CD4-positive, alpha-beta T cell treated with Interleukin-6 for 4 hours (primary cell): ENCODE data around the gene SLC25A51.

Experiments
- DNase-seq: peaks from one replicate; pipeline ENCODE4 v3.0.0-alpha.2; 2020; ENCODE audit warnings: mixed read lengths

The SLC25A51 gene

DNA sequence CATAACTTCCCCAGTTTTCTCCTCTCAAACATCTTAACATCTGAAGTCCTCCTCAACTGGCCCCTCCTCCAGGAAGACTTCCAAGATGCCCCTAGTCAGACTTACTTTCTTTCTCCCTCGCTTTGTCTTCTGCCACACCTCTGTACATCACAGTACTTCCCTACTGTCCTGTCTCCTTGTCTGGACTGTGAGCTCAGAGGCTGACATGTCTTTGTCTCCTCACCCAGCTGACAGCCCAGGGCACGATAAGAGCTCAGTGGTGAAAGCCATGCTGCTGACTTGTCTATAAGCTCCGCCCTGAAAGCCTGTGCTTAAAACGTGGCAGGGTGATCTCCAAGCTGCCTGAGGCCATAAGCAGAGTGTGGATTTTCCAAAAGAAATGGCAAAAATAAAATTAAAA, 33.0 kb upstream of the SLC25A51 start:
- DNase-seq, result no peak

DNA sequence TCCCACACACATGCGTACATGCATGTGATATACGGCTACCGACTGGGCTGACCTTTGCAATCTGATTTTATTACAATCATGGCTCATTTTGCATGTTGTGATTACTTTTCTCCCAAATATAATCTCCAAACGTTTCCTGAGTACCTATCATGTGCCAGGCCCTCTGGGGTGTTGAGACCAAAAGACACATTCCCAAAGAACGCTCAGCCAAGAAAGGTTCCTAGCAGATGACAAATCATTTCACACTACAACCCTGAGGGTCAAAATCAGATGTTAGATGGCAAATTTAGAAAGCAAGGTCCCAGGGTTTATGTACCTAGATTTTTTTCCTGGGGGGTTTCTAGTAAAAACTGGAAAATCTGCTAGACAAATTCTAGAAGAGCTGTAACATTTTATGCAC, 32.4 kb upstream of the SLC25A51 start:
- DNase-seq, result no peak

DNA sequence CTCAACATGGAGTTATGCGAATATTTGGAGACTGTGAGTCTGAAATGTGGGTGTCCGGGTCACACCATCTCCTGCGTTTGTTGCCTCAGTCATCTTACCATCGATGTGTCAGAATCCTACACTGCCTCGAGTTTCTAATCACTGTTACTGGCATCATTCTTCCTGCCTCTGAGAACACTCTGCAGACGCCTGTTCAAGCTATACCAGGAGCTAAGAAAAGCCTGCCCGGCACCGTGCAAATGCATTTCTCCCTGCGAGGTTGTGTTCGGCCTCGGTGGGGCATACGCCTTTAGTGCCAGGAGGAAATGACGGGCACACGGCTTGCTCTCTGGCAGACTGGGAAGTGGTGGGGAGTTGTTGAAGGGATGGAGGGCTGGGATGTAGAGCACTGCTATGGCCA, 31.2 kb upstream of the SLC25A51 start:
- DNase-seq, result no peak

DNA sequence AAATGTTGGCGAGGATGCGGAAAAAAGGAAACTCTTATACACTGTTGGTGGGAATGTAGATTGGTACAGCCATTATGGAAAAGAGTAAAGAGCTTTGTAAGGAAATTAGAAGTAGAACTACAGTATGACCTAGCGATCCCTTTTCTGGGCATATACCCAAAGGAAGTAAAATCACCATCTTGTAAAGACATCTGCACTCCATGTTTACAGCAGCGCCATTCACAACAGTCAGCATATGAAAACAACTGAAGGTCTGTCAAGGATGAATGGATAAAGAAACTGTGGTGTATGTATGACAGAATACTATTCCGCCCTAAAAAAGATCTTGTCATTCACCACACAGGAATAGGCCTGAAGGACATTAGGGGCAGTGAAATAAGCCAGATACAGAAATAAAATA, 27.7 kb upstream of the SLC25A51 start:
- DNase-seq, result no peak

DNA sequence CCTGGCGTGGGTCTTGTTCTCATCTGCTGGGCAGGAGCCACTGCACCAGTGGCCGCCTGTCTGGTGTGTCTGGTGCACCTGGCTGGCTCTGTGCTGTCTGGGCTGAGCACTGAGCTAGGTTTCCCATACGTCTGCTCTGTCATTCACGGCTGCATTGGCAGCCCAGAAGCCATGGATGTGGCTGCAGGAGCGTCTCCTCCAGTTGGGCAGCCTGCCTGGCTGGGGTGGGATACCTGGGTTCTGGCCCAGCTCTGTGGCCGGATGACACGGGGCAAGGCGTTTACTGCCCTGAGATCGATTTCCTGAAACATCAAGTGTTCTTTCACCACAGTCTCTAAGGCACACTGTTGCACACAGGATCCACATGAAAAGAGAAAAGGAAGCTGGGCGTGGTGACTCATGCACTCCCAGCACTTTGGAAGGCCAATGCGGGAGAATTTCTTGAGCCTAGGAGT, 25.5 kb upstream of the SLC25A51 start:
- DNase-seq, result no peak

DNA sequence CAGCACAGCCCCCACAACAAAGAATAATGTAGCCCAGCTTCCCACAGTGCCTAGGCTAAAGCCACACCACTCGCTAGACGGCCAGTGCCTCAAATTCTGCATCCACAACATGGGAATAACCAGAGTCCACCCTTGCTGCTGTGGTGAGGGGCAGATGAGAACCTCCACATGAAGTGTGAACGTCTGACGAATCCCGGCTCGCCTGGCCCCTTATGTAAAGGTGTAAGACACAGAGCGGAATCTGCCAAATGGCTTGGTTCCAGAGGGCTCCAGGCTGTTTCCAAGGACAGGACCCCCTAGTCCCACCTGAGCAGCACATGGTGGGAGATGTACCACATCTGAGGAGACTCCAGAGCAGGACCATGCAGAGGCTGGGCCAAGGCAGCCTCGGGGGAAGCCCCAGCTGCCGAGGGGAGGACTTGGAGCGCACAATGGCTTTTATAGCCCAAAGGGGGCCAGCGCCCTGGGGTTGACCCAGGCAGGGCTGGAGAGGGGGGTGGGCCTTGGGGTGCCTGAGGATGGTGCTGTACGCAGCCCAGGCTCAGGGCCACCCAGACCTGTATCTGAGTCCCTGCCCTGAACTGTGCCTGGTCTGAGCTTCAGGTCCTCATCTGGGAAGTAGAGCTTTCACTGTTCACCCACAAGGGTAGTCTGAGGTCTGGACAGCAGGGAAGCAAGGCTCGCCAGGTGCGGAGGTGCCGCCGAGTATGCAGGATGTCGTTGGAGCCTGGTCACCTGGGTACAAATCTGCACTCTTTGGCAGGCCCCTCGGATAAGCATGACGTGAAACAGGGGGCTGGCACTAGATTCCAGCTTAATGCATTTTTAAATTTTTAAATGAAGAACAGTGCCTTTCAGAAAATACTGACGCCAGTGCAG, 24.9 kb upstream of the SLC25A51 start:
- DNase-seq, result no peak

DNA sequence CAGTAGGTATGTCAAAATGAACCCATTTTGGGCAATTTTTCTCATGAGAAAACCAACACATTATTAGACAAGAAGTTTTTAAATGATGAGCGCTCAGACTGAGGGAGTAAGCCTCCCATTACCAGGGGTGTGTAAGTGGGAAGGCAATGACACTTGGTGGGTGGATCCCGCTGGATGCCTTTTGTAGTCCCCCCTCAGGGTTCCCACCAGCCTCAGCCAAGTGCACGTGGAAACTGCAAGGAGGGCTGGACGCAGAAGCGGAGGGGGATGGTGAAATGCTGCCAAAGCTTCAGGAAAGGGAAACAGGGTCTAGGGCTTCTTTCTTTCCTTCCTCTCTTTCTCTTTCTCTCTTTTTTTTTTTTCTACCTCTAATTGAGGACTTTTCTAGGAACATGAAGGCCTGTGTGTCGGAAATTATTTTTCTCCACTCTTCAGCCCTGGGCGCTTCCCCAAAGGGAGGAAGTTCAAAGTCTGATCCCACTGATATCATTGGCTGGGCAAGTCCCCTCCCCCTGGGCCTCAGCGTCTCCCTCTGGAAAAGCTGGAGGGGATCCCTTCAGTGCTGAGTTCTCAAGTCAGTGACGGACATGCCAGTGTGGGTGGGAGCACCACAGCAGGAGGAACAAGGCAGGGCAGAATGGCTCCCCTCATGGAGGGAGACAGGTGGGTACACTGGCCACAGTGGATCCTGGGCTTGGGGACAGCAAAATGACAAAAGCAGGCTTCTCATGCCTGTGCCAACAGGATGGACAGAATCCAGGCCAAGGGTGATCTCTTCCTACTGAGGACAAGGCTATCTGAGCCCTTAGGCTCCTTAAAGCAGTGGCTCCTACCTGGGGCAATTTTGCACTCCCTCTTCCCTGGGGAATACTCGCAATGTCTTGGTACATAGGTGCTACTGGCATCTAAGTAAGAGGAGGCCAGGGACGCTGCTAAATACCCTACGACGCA, 23.9 kb upstream of the SLC25A51 start:
- no peak for DNase-seq

DNA sequence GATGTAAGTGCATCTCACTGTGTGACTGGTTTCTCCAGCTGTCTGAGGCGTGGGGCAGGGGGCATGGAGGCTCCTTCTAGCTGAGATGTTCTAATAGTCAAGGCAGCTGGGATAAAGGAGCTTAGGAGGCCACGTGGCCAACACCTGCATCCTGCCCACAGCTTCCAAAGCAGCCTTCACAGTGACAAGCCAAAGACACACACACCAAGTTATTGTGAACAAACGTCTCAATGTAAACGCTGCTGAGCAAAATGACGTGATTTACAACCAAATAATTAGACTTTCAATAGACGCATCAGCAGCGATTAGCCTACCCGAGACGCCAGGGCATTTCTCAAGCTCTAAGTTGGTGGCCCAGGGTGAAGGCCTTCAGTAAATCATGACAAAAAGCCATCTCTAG, 23.2 kb upstream of the SLC25A51 start:
- DNase-seq, result no peak

DNA sequence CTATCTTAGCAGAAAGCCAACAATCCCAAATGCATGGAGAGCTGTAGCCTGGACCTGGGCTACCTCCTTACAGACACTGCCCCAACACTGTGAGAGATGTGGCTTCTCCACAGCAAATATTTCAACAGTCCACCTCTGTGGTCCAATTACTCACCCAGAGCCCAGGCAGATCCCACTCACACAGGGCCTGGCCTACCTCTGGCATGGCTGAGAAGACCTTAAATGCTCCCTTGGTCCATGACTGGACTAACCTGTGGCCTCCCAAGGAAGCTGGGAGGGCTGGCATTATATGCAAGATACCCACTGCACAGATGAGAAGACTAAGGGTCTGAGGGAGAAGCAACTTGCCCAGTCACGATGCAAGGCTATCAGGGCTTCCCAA, 22.8 kb upstream of the SLC25A51 start:
- DNase-seq, result no peak

DNA sequence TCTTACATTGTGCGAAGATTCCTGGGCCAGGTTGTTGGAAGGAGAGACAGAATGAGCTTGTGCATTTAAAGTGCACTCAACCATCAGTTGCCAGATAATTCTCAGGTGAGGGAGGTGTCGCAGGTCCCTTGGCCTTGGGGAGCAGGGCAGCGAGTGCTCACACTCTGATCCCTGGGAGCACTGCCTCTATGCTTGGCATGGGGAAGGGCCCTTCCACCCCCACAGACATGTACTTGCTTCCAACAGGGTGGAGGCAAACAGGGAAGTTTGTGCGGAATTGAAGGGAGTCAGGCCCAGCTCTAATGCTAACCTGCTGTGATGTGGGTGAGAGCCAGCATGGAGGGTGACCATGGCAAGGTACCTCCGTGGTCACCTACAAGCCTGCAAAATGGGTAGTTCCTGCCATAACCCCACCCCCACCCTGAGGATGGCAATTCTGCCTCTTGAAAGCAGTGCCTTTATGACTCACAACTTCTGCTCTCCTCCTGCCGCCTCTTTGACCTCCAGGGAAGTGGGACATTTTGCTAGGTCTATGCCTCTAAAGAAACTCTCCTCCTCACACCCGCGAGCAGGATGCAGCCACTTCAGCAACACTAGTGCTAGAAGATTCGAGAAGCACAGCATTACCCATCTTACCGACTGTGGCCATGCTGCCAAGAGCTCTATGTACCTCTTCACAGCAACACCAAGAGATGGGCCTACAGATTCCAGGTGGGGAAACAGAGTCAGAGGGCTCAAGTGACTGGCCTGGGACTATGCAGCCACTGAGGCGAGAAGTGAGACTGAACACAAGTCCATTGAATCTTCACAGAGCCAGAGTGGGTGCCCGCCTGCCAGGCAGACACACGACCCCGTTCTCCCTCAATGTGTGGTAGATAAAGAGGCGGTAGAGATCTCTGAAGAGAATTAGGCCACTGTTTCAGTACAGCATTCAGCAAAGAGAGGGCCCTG, 22.1 kb upstream of the SLC25A51 start:
- no peak for DNase-seq

DNA sequence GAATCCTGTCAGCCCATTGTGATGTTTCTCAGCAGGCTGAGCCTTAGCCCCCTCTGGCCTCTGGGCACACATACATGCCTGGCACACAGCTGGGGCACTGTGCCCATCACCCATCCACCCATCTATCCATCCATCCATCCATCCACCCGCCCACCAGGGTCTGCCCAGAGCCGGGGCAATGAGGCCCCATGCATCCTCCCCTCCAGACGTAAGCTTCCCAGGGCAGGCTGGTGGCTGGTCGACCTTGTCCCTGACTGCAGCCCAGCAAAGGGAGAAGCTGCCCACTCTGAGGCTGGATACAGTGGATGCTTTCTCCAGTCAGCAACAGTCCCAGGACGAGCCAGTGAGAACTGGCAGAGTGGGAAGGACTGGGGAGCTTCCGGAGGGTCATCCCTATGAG, 21.1 kb upstream of the SLC25A51 start:
- no peak for DNase-seq

DNA sequence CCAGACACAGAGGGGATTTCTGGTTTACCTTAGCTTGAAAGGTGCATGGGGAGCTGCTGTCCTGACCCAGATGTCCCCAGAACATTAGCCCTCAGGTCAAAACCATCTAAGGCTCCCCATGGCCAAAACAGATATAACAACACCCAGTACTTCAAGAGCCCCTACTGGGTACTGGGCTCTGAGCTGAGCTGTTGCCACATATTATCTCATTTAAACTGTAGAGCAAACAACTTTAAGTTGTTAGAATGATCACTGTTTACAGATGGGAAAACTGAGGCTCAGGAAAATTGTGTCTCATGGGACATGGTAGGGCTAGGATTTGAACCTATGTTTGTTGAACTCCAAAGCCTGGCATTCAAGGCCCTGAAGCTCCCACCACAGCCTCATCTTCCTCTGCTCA, 20.6 kb upstream of the SLC25A51 start:
- no peak for DNase-seq

DNA sequence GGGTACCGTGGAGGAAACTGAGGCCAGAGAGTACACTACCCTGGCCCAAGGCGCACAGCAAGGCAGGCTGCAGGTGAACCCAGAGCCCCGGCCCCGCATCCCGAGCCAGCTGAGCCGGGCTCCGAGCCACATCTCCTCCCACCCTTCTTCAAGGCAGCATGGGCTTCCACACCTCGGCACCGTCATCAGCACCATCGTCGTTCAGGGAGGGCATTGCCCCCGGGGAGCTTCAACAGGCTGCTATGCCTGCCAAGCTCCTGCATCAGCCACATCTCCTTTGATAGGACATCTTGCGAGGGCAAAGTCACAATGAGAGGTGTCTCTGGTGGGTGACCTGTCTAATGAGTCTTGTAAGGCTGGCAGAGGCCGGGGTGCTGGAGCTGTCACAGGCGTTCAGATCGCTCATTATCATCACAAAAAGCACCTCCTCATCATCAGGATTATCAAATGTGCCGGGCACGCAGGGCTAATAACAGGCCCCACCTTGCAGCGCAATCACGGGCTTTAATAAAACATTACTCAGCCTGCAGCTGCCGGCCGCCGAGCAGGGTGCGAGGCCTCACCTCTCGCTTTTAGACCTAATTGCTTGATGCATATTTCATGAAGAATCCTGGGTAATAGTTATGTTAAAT, 20.0 kb upstream of the SLC25A51 start:
- no peak for DNase-seq

DNA sequence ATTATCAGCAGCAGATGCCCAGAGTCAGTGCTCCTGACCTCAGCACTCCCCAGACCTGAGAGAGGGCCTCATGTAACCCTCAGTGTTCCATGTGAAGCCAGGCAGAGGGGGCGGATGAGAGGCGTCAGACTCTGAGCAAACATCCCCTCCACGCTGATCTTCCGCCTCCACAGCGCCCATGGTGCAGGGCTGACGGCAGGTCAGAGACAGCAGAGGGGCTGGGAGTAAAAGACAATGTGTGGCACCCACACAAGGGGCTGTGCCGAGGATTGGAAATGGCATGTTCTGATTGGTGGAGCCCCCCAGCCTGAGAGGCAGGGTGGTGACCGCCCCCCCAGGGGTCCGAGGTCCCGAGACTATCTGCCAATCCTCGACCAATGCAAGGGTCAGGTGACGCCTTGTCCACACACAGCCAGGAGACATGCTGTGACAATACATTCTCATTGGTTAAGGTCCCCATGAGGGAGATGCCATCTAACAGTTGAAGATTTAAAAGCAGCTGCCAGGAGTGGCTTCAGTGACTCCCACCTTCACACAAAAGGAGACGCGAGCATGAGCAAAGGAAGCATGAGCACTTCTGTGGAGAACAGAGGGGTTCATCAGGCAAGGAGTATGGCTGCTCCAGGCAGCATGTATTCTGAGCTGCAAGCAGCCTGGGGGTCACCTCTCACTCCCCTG, 19.3 kb upstream of the SLC25A51 start:
- DNase-seq, result no peak

DNA sequence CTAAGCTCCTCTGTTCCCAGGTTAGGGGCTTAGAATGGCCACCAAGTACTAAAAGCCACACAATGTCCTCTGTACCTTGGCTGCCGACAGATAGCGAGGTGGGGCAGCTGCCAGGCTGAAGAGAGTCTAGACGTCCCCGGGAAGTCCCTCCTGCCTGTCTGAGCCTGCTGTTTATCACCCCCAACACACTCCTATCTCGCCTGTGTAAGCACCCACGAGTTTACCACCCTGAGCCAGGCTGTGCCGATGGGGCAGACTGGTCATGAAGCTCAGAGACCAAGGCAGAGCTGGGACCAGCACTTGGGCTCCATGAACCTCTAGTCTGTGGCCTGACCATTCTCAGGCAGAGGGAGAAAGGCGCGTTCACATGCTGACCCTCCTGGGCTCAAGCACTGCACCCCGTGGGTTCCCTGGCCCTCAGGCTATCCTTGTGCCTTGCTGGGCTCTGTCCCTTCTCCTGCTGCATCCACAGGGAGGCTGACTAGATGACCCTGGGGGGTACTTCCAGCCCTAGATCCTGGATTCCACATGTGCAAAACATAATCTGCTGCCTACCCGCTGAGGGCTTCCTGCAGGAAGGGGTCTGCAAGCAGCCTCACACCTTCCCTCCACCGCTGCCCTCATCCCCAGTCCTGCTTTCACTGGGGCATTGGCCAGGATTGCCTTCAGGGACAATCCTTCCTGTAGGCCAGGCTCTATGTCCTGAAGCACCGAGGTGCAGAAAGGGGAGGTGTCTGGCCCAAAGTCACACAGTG, 18.6 kb upstream of the SLC25A51 start:
- no peak for DNase-seq

DNA sequence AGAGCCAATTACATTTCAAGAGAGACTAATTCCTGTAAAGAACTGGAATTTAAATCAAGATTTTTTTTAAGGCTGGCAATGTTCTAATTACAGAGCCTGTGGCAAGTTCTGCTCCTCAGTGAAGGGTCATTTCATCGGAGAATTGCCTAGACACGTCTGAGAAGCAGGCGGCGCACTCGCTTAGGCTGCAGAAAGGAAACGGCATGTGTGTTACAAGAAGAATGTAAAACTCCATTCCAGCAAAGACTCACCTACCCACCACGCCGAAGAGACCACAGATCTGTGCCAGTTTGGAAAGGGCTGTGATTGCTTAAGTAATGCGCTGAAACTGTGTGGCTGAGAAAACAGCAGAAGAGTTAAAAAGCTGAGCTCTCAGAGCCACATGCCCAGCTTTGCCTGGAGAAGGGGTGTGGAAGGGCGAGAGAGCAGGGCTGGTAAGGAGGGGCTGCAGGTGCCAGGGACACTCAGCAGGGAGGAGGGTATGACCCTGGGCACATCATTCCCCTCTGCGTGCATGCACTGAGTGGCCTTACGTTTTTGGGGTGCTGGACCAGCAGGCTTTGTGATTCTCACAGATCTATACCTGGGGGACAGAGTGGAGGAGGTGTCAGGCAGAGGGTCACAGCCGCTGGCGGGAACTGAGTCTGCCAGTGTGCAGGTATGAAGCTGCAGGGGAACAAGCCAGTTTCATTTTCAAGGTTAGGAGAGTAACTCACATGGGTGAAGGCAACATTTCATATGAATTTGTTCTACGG, 17.8 kb upstream of the SLC25A51 start:
- no peak for DNase-seq

DNA sequence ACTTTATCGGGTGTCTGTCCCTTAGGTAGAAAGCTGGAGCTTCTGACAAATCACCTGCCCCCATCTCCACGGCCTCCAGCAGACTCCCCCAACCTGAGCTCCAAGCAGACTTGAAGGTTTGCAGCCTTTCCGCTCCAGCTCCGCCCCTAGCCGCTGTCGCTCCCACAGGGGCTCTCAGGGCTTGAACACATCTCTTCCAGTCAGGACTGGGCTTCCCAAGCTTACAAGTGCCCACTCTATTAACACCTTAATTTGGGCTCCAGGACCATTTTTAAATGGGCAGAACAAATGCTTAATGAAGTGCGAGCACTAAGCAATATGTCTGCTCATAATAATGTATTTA, 17.2 kb upstream of the SLC25A51 start:
- no peak for DNase-seq

DNA sequence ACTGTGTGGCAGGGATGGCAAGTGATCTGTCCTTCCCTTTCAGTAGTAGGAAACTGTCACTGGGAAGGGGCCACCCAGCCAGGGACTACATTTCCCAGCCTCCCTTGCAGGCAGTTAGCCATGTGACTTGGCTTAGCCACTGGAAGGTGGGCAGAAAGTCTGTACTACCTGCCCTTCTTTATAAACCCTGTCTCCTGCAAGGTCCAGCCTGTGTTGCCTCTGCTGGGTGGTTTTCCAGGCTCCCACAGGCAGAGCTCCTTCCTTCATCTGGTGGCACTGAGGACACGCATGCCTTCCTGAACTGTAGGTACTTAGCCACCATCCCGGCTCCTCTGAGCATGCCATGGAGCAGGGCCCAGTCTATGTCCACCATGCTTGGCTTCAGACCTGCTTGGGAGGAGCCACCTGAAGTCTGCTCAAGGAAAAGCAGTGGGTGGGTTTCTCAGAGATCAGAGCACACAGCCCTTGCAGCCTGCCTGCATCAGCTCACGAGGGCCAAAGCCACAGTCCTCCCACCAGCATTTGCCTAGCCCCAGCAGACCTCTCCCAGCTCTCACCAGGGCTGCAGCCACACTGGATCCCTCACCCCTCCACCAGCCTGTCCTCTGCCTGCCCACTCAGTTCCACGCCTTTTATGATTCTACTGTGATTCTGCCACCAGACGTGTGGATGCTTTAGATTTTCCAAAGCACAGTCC, 16.7 kb upstream of the SLC25A51 start:
- peak; percentile 10 for DNase-seq

DNA sequence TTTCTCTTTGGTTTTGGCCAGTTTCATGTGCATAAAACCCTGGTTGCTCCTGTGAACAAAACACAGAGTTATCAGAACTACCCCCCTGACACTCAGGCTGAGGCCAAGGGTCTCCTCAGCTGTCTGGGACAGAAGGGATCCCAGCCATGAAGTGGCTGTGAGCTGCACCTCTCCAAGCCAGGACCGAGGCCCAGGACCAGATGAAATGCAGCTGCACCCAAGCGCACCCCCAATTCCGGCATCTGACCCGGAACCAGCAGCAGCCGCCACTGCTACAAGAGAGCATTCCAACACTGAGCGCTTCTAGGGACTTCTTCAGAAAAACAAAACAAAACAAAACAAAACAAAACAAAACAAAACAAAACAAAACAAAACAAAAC, 16.0 kb upstream of the SLC25A51 start:
- no peak for DNase-seq
